Measurements from ENCODE around the gene TREH.
"Not testable (repeated sequence)": the region's sequence is repeated elsewhere in the genome, so short reads cannot be mapped to it uniquely, and the experiment has no call there.

TREH gene, protein sequence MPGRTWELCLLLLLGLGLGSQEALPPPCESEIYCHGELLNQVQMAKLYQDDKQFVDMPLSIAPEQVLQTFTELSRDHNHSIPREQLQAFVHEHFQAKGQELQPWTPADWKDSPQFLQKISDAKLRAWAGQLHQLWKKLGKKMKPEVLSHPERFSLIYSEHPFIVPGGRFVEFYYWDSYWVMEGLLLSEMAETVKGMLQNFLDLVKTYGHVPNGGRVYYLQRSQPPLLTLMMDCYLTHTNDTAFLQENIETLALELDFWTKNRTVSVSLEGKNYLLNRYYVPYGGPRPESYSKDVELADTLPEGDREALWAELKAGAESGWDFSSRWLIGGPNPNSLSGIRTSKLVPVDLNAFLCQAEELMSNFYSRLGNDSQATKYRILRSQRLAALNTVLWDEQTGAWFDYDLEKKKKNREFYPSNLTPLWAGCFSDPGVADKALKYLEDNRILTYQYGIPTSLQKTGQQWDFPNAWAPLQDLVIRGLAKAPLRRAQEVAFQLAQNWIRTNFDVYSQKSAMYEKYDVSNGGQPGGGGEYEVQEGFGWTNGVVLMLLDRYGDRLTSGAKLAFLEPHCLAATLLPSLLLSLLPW
- 0 reads per million in 2 donors for total RNA-seq

GRCh38 chr11:118679483-118679882 is at the start of gene TREH:
TSS of gene TREH (minus strand) at chr11:118679650. CDS start at chr11:118679627, 23 bp downstream.
- no peak for DNase-seq

GRCh38 chr11:118728112-118728511 is 48.7 kb upstream of the TREH start:
- DNase-seq = not testable (repeated sequence)

DNA sequence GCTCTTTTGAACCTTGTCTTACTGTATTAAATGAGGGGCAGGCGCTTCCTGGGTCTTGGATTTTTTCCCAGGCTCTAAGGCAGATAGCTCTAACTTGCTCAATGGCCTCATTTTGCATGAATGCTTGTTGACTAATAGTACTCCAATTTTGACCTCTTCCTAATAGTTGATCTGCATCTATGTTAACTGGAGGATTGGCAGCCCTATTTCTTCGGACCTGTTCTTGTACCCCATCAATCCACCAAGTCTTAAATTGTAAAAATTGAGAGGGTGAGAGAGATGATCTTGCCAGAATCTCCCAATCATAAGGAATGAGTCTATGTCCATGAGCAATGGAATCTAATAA is 48.2 kb upstream of the TREH start:
- DNase-seq = not testable (repeated sequence)

GRCh38 chr11:118727001-118727720 is 47.7 kb upstream of the TREH start:
- DNase-seq = not testable (repeated sequence)

- DNase-seq = not testable (repeated sequence)
Observed at GRCh38 chr11:118721478-118722015, 42.1 kb upstream of the TREH start.

DNA sequence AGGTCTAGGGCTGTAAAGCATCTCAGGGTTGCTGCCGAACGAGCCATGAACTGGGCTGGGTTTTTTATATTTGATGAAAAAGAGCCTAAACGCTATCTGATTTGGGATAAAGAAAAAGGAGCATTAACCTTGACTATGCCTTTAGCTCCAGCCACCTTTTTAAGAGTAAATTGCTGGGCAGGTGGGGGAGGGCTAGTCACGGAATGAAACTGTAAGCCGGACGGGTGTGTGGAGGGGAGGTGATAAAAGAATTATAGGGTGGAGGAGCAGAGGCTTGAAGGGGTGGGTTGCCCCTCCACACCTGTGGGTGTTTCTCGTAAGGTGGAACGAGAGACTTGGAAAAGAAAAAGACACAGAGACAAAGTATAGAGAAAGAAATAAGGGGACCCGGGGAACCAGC is 41.3 kb upstream of the TREH start:
- not testable (repeated sequence) for DNase-seq

DNA sequence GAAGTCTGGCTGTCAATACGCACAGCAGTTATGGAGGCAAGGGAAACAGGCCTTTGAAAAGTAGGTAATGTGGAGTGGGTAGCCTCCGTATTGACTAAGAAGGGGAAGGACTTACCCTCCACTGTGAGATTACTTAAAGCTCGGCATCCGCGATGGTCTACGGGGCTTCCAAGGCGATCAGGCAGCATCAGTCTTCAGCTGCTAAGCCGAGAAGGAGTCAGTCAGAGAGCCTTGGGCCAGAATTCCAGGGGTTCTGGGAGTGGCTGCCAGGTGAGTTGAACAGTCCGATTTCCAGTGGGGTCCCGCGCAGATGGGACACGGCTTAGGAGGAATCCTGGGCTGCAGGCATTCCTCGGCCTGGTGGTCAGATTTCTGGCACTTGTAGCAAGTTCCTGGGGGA is 40.6 kb upstream of the TREH start:
- DNase-seq = not testable (repeated sequence)

GRCh38 chr11:118718562-118718961 is 39.1 kb upstream of the TREH start:
- not testable (repeated sequence) for DNase-seq

GRCh38 chr11:118717733-118718132 is 38.3 kb upstream of the TREH start:
- DNase-seq = not testable (repeated sequence)

GRCh38 chr11:118717221-118717620 is 37.8 kb upstream of the TREH start:
- not testable (repeated sequence) for DNase-seq

- no peak for DNase-seq
Observed at GRCh38 chr11:118715837-118716260, 36.4 kb upstream of the TREH start.

GRCh38 chr11:118715245-118715831 is 35.9 kb upstream of the TREH start:
- DNase-seq = no peak

DNA sequence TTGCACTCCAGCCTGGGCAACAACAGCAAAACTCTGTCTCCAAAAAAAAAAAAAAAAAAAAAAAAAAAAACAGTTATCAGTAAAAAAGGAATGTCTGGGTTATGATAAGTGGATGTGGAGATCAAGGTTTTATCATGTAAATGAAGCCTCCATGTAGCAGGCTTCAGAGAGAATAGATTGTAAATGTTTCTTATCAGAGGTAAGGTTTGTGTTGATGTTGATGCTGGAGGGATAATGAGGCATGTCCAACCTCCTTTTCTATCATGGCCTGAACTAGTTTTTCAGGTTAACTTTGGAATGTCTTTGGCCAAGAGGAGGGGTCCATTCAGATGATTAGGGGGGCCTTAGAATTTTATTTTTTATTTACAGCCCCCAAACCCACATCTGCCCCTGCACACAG is 35.4 kb upstream of the TREH start:
- DNase-seq = no peak

DNA sequence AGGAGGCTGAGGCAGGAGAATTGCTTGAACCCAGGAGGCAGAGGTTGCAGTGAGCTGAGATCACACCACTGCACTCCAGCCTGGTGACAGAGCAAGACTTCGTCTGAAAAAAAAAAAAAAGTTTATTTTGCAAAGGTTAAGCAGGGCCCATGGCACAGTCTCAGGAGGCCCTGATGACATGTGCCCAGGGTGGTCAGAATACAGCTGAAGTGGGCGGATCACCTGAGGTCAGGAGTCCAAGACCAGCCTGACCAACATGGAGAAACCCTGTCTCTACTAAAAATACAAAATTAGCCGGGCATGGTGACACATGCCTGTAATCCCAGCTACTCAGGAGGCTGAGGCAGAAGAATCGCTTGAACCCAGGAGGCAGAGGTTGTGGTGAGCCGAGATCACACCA is 35.0 kb upstream of the TREH start:
- DNase-seq = not testable (repeated sequence)

- no peak for DNase-seq
Observed at GRCh38 chr11:118708296-118708695, 28.8 kb upstream of the TREH start.

GRCh38 chr11:118706546-118706825 is 27.0 kb upstream of the TREH start:
- no peak for DNase-seq

DNA sequence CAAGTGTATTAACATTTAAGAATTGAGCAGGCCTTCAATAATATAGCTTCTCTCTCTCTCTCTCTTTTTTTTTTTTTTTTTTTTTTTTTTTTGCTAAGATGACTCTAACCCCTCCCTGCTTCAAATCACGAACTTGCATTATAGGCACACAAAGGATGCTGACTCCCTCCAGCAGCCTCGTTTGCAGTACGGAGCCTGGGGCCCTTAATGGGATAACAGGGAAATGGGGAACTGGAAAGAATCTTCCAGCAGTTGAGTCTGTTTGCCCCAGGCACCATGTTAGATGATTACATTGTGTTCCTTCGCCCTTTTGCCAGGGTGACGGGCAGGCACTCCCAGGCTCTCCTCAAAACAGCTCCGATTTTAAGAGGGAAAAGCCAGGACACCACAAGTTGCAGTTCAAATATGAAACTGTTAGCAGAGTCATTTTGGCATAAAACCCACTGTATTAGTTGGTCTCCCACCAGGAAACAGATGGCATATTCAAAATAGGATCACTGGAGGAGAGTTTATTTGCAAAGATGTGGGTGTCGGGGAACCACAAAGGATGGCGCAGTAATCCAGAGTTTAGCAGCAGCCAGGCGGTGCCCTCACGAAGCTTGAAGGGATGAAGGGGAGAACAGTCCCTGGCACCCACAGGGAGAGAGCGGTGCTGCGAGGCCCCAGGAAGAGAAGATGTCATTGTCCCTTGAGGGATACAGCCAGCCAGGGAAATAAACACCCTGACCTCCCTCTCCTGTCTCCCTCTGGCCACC is 26.5 kb upstream of the TREH start:
- no peak for DNase-seq

DNA sequence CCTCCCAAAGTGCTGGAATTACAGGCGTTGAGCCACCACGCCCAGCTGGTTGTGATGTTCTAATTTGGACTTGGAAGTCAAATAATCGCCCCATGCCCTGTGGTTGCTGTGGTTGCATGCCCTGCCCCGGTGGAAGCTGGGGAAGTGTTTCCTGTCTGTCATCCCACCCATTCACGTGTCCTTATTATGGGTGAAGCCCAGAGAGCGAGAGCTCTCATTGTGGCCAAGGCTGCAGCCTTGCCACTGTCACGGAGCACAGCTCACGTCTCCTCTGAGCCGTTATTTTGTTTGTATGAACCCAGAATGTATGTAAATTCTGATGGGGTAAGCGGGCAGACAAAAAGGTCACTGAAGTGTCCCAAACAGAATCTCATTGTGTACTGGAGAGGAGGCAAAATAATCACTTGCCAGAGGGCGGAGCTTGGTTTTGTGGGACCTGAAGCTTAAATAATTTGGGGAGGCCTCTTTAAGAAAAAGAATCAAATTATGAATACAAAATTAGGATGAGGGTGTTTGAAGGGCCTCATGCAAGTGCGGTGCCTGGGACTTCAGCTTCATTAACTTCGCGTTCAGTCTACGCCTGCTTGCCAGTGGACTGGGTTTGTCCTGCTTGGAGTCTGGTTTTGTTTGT is 25.8 kb upstream of the TREH start:
- DNase-seq = no peak

DNA sequence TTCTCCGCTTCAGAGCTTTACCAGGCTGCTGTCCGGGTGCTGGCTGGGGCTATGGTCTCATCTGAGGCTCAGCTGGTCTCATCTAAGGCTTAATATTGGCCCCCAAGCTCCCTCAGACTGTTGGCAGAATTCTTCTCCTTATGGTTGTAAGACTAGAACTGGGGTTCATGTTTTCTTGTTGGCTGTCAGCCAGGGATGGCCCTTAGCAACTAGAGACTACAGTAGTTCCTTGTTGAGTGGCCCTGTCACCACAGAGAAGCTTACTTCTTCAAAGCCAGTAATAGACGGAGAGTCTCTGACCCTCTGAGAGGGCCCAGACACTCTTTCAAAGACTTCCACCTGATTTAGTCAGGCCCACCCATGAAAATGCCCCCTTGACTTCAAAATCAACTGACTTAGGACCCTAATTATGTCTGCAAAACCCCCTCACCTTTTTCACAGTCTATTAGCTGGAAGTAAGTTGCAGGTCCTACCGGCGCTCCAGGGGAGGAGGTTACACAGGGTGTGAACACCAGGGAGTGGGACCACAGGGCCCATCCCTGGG is 24.2 kb upstream of the TREH start:
- no peak for DNase-seq

- no peak for DNase-seq
Observed at GRCh38 chr11:118699506-118700220, 20.2 kb upstream of the TREH start.

DNA sequence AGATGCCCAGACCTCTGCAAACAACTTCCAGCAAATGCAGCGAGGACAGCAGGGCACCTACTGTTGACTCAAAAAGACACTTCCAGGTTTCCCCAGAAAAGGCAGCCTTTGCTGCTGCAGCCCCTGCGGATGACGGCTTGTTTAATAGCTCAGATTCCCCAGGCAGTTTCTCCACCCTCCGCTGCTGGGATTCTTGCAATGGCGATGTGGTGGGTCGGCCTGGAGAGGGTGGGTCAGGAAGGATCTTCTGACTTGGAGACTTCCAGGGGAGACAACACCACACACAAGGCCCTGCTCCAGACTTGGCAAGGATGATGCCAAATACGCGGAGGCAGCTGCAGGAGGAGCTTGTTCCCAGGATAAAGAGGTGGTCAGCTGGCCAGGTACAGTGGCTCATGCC is 17.9 kb upstream of the TREH start:
- DNase-seq = no peak
